PC-9 (cell line): Measurements from ENCODE around the gene CHDH.

ENCODE experiments used
- CTCF ChIP-seq: fragments of 200-600 bp; sonication (generic); conservative IDR thresholded peaks from 2 replicates; pipeline ENCODE4 v1.6.1; 2017; ENCODE audit warnings: mixed run types, antibody characterized with exemption, mild to moderate bottlenecking, moderate library complexity
- EZH2 ChIP-seq: fragments of 200-600 bp; sonication (generic); IDR thresholded peaks from 2 replicates; pipeline ENCODE4 v1.8.0; 2017; ENCODE audit warnings: antibody characterized with exemption, low read depth

- TF ChIP-seq CTCF (no peak), EZH2 (no peak)
Observed at GRCh38 chr3:53804697-53805462, 41.3 kb downstream of the CHDH start.
